Activated T-cell treated with anti-CD3 and anti-CD28 coated beads for 24 hours (primary cell): ENCODE measurements around the gene LCN2.
"Not testable (repeated sequence)": the region's sequence is repeated elsewhere in the genome, so short reads cannot be mapped to it uniquely, and the experiment has no call there.

Experiments used
- DNase-seq: peaks from one replicate; pipeline ENCODE4 v3.0.0-alpha.2; 2020; ENCODE audit warnings: low read depth

LCN2 gene

DNA sequence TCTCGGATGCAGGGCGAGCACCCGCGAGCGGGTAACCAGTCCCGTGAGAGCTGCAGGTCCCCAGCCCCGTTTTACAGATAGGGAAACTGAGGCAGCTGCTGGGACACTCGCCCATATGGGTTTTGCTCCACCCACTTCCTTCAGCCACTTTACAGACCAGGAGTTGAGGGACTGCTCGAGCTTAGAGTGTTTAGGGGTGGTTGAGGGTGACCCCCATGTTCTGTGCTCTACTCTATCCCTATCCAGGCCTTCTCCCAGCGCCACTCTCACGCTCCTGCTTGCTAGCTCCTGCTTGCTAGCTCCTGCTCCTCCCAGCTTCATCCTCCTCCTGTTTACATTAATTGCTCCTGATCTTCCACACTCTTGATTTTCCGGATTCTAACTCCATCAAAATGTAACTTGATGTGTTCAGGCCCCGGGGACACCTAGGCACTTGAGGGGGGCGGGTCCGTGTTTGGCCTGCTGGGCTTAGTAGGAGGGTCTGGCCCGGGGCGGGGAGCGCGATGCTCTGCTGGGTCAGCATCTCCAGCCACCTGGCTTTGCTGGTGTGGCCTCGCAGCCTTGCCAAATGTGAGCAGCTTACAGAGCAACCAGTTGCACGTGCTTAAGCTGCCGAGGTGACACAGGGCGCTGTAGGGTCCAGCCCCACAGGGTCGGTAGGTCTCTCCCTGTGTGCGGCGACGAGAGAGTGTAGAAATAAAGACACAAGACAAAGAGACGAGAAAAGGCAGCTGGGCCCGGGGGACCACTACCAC is 20.2 kb upstream of the LCN2 start:
- no peak for DNase-seq

GRCh38 chr9:128129976-128130590 is 19.2 kb upstream of the LCN2 start:
- DNase-seq = peak; percentile 49

- not testable (repeated sequence) for DNase-seq
Measured at GRCh38 chr9:128130651-128131050, 18.6 kb upstream of the LCN2 start.

DNA sequence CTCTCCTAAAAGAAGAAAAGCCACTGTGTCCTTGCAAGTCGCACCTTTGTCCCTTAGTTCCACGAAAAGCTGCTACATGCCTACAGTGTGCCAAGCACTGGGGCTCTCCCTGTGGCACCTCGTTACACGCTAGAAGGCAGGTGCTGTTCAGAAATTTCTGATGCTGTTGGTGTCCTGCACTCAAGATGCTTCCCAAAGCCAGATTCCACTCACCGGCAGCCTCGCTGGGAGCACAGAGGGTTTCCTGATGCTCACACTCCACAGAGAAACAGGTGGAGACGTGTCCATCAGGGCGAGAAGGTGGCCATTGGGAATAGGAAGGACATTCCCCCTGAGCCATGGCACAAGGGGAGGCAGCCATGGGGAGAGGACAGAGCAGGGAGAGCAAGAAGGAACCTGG is 17.9 kb upstream of the LCN2 start:
- not testable (repeated sequence) for DNase-seq

- DNase-seq = not testable (repeated sequence)
Measured at GRCh38 chr9:128132139-128132538, 17.1 kb upstream of the LCN2 start.

DNA sequence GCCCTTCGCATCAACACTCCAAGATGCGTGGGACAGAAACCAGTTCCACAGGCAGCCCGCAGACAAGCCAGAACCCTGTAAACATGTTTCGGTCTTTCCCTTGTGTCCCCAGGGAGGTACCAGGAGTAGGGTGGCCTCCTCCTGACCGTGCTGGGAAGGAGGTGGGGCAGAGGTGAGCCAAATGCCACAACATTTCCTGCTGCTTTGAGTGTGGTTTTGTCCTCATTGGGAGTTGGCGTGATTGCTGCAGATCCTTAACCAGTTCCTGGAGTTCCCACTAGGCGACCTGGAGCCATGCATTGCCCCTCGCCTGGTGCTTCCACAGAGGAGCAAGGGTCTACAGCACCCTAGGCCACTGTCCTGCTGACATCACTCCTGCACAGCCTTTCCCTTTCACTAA is 13.7 kb upstream of the LCN2 start:
- DNase-seq = not testable (repeated sequence)

DNA sequence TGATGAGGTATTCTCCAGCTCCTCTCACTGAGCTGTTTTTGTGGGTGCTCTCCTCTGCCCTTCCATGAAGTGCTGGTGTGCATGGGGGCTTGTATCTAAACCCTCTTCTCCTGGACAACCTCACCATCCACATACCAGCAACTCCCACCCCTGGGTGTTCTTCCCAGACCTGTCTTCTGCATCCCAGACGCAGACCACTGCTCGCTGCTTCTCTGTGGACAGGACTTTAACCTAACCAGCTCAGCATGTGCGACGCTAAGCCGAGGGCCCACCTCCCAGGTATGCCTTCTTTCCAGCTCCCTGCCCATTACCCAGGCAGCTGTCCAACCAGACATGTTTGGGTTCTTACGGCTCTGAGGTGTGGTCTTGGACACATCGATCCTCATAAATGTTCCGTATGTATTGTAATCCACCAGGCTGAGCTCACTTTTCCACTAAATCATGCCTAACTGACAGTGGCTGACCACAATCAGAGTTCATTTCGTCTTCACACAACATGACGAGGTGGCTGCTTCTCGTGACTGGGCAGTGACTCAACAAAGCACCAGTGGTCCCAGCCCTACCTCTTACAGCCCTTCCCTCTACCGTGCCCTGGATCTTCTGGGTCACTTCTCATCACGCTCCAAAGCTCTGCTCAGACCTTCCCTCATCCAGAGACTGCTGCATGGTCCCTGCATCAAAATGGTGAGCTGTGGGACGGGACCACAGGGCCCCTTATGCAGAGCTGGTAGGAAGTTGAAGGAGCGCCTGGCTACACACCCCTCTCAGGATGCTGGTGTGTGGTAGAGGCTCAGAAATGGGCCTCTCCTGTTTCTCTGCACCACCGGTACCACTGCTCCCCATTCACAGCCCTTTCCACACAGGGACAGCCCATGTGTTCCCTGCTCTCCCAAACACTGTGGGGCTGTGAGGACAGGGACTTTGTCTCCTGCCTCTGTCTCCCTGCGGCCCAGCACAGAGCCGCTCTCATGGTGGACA is 12.1 kb upstream of the LCN2 start:
- no peak for DNase-seq

DNA sequence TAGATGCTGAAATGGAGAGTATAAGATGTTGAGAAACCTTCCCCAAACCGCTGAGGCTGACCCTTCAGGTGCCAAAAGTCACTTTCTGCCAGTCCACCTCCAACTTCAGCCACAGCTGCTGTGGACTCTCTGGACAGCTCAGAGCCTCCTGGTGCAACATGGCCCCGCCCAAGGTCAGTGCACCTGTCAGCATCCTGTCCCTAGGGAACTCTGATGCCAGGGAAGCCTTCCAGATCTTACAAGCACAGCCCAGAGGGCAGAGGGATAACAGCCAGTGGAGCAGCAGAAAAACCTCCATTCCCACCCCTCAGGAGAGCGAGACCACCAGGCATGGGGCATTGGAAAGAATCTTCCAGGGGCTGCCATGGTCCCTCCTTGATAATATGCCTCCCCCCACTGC is 11.3 kb upstream of the LCN2 start:
- DNase-seq = no peak

GRCh38 chr9:128139621-128140020 is 9.6 kb upstream of the LCN2 start:
- no peak for DNase-seq

DNA sequence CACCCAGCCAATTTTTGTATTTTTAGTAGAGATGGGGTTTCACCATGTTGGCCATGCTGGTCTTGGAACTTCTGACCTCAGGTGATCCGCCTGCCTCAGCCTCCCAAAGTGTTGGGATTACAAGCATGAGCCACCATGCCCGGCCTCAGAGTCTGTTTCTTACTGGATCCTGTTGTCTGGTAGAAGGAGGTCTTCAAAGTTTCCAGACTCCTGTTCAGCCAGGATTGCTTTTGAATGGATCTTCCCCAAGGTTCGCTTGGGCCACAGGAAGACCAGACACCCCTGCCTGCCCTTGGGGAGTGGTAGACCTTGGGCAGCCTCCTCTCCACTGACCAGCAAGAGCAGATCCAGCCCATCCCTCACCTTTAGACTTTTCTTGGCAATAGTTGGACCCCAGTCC is 7.6 kb upstream of the LCN2 start:
- DNase-seq = no peak

DNA sequence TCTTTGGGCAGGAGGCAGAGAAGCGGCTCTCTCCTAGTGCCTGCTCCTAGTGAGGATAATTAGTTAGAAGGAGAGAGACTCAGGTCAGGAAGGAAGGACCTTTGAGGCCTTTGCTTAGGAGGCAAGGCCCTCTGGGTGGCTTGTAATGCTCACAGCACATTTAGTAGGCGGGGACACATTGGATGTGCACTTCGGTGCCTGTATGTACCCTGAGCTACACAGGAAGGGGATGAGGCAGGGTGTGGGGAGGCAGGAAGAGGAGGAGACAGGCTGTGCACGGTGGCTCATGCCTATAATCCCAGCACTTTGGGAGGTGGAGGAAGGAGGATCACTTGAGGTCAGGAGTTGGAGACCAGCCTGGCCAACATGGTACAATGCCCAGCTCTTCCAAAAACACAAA is 7.2 kb upstream of the LCN2 start:
- no peak for DNase-seq

GRCh38 chr9:128142596-128142995 is 6.7 kb upstream of the LCN2 start:
- no peak for DNase-seq

GRCh38 chr9:128143525-128144238 is 5.6 kb upstream of the LCN2 start:
- DNase-seq = no peak

GRCh38 chr9:128144239-128145181 is 4.7 kb upstream of the LCN2 start:
- no peak for DNase-seq

- no peak for DNase-seq
Measured at GRCh38 chr9:128145536-128145935, 3.7 kb upstream of the LCN2 start.

DNA sequence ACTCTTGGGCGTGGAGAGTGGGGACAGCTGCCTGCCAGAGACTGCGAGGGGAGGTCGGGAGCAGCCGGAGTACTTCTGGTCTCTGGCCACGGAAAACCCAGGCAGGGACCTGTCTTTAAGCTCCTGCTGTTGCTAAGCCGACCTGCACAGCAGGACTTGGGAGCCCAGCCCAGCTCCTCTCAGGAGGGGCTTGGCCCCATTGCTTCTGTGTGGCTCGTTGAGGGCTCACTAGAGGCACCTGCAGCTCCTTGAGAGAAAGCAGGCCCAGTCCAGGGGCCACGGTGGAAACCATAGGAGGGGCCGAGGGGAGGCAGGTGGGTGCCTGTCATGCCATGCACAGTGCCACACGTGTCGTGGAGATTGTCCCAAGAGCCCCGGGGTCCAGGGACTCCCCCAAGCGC is 3.3 kb upstream of the LCN2 start:
- DNase-seq = no peak

GRCh38 chr9:128146591-128147120 is 2.6 kb upstream of the LCN2 start:
- DNase-seq = no peak

DNA sequence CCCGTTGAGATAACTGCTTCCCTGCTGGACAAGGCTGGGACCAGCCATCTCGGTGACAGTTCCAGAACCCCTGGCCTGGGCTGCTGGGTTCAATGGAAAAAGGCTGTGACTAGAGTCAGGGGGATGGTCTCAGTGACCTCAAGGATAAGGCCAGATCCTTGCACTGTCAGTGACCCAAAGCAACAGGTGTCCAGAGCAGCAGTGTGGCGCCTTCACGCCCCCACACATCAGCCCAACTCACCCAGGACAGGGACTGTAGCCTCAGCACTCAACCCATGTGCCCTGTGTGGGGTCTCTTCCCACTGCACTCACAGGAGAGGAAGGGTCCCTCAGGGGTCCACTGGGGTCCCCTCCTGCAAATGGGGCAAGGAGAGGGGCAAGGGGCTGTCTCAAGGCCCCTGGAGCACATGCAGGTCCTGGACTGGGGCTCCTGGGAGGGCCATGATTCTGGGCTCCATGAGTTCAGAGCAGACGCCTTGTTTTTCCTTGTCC is 698 bp upstream of the LCN2 start:
- DNase-seq = no peak

- DNase-seq = no peak
Measured at GRCh38 chr9:128149951-128150593, 819 bp downstream of the LCN2 start.
